ENCODE data around the gene VPS18. TPM values are rescaled to one million over a fixed set of nuclear protein-coding genes. Genes with fewer than 3 reads are reported as not detected.

The VPS18 gene
- total RNA-seq, 2 donors from 2014 or later: 26.6 to 29.0 TPM

- no peak overlapping the region for H3K4me3 Mint-ChIP-seq
- Histone ChIP-seq H3K4me3 (ENCODE audit: low read length) (no peak overlapping the region), H3K9me3 (ENCODE audit: control insufficient read depth, low read length) (no peaks in the 10 kb centered on the region), H3K27me3 (ENCODE audit: control insufficient read depth, insufficient read depth, low read length, poor library complexity, severe bottlenecking) (peaks cover 16% of the 10 kb centered on the region), H3K9ac (ENCODE audit: extremely low read depth, low read length, poor library complexity, severe bottlenecking) (no peak overlapping the region), H3K27ac (ENCODE audit: low read depth, low read length) (no peak overlapping the region), H3K36me3 (ENCODE audit: control insufficient read depth, insufficient read depth, low read length) (peaks cover 5% of the 10 kb centered on the region), H3K4me1 (ENCODE audit: control insufficient read depth, insufficient read depth, low read length) (peaks cover 3% of the 10 kb centered on the region)
- H3K27ac Mint-ChIP-seq: no peak overlapping the region
- H3K9me3 Mint-ChIP-seq: peaks cover 3% of the 10 kb centered on the region
- peaks cover 4% of the 10 kb centered on the region for H3K4me1 Mint-ChIP-seq
- H3K36me3 Mint-ChIP-seq (ENCODE audit: low read depth): peaks cover 10% of the 10 kb centered on the region
- no peak for DNase-seq
- 89 to 94% methylated on average over 5 of the region's 5 CpGs for WGBS, 2 experiments (ENCODE audit: insufficient coverage in 1 of 2, insufficient read length in 1 of 2)
- peaks cover 19% of the 10 kb centered on the region for H3K27me3 Mint-ChIP-seq (ENCODE audit: insufficient read depth)
- no peak for TF ChIP-seq CTCF (conservative IDR thresholded peaks at IDR 0.05)
Observed at GRCh38 chr15:40891138-40891537, 3.1 kb upstream of the VPS18 start.

GRCh38 chr15:40891810-40892446 is 2.3 kb upstream of the VPS18 start:
- Histone ChIP-seq H3K36me3 (ENCODE audit: control insufficient read depth, insufficient read depth, low read length) (peaks cover 13% of the 10 kb centered on the region), H3K4me3 (ENCODE audit: low read length) (no peak overlapping the region), H3K4me1 (ENCODE audit: control insufficient read depth, insufficient read depth, low read length) (peaks cover 3% of the 10 kb centered on the region), H3K9me3 (ENCODE audit: control insufficient read depth, low read length) (no peaks in the 10 kb centered on the region), H3K9ac (ENCODE audit: extremely low read depth, low read length, poor library complexity, severe bottlenecking) (no peak overlapping the region), H3K27me3 (ENCODE audit: control insufficient read depth, insufficient read depth, low read length, poor library complexity, severe bottlenecking) (peaks cover 16% of the 10 kb centered on the region), H3K27ac (ENCODE audit: low read depth, low read length) (no peak overlapping the region)
- Mint-ChIP-seq H3K9me3 (peaks cover 3% of the 10 kb centered on the region), H3K4me3 (no peak overlapping the region), H3K27ac (no peak overlapping the region), H3K27me3 (ENCODE audit: insufficient read depth) (peaks cover 19% of the 10 kb centered on the region), H3K4me1 (peaks cover 4% of the 10 kb centered on the region), H3K36me3 (ENCODE audit: low read depth) (peaks cover 17% of the 10 kb centered on the region)
- 36 to 41% methylated on average over 4 of the region's 4 CpGs for WGBS, 2 experiments (ENCODE audit: insufficient coverage in 1 of 2, insufficient read length in 1 of 2)
- peak; percentile 84 for DNase-seq
- TF ChIP-seq CTCF (conservative IDR thresholded peaks at IDR 0.05): peak; percentile 82

- Mint-ChIP-seq H3K27me3 (ENCODE audit: insufficient read depth) (peaks cover 19% of the 10 kb centered on the region), H3K4me1 (peaks cover 4% of the 10 kb centered on the region), H3K36me3 (ENCODE audit: low read depth) (peaks cover 22% of the 10 kb centered on the region), H3K27ac (no peak overlapping the region), H3K9me3 (peaks cover 3% of the 10 kb centered on the region), H3K4me3 (no peak overlapping the region)
- H3K27ac ChIP-seq (ENCODE audit: low read depth, low read length): no peak overlapping the region
- TF ChIP-seq CTCF (conservative IDR thresholded peaks at IDR 0.05): no peak
- peaks cover 19% of the 10 kb centered on the region for H3K36me3 ChIP-seq (ENCODE audit: control insufficient read depth, insufficient read depth, low read length)
- H3K27me3 ChIP-seq (ENCODE audit: control insufficient read depth, insufficient read depth, low read length, poor library complexity, severe bottlenecking): peaks cover 16% of the 10 kb centered on the region
- H3K9me3 ChIP-seq (ENCODE audit: control insufficient read depth, low read length): no peaks in the 10 kb centered on the region
- DNase-seq: peak; percentile 21
- H3K4me1 ChIP-seq (ENCODE audit: control insufficient read depth, insufficient read depth, low read length): peaks cover 3% of the 10 kb centered on the region
- no peak overlapping the region for H3K4me3 ChIP-seq (ENCODE audit: low read length)
- 98 to 100% methylated on average over 1 to 2 of the region's 2 CpGs for WGBS, 2 experiments (ENCODE audit: insufficient coverage in 1 of 2, insufficient read length in 1 of 2)
- no peak overlapping the region for H3K9ac ChIP-seq (ENCODE audit: extremely low read depth, low read length, poor library complexity, severe bottlenecking)
Observed at GRCh38 chr15:40892447-40893012, 1.7 kb upstream of the VPS18 start.

Data from endodermal cell (in vitro differentiated cells).